Stimulated activated CD8-positive, alpha-beta memory T cell treated with anti-CD3 and anti-CD28 coated beads, Interleukin-7, amount 100 ng/mL, for 4 hours (primary cell): ENCODE results near the gene TAMALIN.

Source experiments
- DNase-seq, 2 donors: peaks; one replicate each; pipeline ENCODE4 v3.0.0-alpha.2; 2020; ENCODE audit warnings: low read depth in 2 of 2

Gene TAMALIN

DNA sequence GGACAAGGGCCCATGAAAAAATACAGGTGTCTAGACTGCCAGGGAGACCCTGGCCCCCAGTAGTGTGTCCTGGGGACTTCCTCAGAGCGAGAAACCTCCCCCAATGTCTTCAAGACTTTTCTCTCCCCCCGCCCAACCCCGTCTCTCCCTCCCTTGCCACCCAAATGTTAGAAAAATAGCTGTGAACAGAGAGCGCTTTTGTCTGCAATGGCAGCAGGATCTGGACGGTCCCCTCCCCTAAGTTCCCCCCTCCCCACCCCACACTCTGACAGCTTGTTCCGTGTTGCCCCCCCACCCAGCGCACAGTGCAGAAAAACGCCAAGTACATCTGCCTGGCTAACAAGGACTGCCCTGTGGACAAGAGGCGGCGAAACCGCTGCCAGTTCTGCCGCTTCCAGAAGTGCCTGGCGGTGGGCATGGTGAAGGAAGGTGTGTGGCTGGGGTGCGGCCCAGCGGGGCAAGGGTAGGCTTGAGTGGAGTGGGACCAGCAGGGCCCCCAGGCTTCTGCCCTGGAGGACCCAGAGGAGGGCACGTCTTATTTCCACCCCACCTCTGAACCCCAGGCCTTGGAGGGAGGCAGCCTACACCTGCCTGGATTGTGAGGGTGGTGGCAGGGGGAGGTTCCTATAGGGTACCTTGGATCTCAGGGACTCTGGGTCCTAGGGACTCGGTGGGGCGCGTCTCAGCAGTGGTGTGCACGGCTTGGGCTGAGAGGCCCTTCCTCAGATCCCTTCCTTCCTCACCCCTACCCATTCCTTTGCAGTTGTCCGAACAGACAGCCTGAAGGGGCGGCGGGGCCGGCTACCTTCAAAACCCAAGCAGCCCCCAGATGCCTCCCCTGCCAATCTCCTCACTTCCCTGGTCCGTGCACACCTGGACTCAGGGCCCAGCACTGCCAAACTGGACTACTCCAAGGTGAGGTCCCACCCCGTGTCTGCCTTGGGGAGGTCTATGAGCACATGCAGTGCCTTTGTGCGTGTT, 49.3 kb downstream of the TAMALIN start:
- no peak for DNase-seq

GRCh38 chr12:52056801-52057637, 50.3 kb downstream of the TAMALIN start:
- DNase-seq, result no peak

GRCh38 chr12:52057638-52058576, 51.2 kb downstream of the TAMALIN start:
- DNase-seq, result no peak

- no peak for DNase-seq
Measured at GRCh38 chr12:52058631-52059361, 52.0 kb downstream of the TAMALIN start.

GRCh38 chr12:52059582-52060497, 53.1 kb downstream of the TAMALIN start:
- no peak for DNase-seq

DNA sequence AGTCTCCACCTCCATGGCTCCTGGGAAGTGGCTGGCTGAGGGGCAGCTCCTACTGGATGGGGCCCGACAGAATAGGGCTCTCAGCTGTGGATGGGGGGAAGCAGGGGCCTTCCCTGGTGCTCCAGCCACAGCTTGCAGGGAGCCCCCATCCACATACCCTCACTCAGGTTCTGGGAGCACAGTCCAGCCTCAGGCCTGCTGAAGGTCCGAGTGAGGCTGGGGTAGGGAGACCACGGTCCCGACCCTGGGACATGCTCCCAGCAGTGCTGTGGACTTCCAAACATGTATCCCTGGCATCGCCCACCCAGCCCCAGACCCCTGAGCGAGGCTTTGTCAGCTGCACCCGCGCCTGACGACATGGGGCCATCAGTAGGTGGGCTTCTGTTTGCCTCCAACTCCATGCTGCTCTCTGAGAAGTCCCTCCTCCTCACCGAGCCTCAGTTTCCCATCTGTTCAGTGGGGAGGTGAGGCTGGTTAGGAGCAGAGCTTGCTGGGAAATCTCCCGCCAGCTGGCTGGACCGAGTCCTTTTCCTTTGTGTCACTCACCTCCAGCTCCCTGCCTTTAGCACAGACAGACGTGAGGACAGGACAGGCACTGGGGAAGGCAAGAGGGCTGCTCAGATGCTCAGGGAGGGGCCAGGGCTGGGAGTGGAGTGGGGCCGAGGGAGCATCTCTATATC, 53.9 kb downstream of the TAMALIN start:
- no peak for DNase-seq

DNA sequence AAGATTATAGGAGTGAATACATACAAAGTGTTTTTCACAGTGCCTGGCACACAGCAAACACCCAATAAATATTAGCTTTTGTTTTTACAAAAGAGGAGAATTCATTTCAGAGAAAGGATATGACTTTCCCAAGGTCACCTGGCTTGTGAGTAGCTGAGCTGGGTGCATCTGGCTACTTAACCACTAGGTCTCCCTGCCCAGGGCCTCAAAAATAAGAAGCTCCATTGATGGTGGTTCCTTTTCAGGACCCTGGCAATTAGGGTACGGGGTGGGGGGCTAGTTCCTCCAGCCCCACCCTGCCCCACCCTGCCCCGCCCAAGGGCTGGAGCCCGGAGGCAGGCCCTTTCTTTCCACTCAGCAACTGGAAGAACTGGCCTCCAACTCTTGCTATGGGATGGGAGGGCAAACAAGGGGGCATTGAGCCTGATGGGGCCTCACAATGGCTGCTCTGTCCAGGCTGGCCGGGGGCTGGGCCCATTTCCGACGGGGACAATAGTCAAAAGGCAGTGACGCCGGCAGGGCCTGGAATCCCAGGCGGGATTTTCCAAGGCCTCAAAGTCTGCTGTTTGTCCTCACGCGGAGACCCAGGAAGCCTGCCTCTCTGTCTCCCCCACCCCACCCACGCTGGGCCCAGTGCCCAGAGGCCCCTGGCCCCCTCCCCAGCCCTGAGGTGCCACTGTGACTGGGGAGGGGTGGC, 54.9 kb downstream of the TAMALIN start:
- no peak for DNase-seq

- no peak for DNase-seq
Measured at GRCh38 chr12:52062167-52063081, 55.7 kb downstream of the TAMALIN start.

DNA sequence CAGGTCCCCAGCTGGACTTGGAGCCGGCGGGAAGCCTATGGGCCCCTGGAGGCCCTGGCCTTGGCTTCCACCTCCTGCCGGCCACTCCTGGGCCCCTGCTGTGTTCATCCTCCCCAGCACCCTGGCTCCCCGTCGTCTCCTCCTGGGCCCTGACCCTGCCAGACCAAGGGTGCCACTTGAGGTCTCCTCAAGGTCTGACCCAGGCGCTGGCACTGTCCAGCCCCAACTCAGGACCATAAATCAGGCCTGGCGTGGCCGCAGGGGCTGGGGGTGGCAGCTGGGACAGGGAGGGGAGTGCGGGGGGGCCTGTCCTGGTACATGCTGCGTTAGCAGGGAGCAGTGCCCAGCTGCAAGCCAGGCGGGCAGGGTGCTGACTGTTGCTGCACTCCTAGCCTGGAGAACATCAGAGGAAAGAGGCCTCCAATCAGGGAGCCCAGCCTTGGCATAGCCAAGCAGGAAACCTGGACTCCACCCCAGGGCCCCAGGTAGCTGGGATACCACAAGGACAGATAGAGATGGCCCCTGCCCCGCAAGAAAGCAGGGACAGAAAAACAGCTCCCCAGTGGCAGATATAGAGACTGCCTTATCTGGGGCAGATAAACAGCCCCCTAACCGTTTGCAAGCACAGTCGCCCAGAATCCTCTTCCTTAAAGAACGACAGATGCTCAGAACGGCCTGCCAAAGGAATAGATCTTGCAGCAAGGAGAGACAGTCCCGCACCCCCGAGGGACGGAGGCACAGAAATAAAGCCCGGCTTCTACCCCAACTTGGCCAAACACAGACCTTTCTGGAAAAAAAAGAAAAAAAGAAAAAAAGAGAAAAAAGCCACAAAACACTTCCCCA, 56.6 kb downstream of the TAMALIN start:
- DNase-seq, result no peak

- DNase-seq, result no peak
Measured at GRCh38 chr12:52063981-52064649, 57.4 kb downstream of the TAMALIN start.
